OCI-LY1 (cell line): ENCODE results near the gene CCER1.

Experiments used
- H2AFZ ChIP-seq: fragments of 200-600 bp; sonication (generic), shearing (Covaris generic); 2 replicates; pipeline ENCODE4 v1.6.0; 2014; ENCODE audit warnings: antibody characterized with exemption, mild to moderate bottlenecking, low read length
- H3F3A ChIP-seq: fragments of 200-600 bp; sonication (generic), shearing (Covaris generic); 2 replicates; pipeline ENCODE4 v1.6.0; 2014; ENCODE audit warnings: mild to moderate bottlenecking, antibody characterized with exemption, low read length, moderate library complexity; ENCODE audit not compliant: insufficient read depth
- H3K27ac ChIP-seq: fragments of 200-600 bp; sonication (generic); 2 replicates; pipeline ENCODE4 v1.5.1; 2014; ENCODE audit warnings: low read length, mixed run types, mild to moderate bottlenecking, low read depth; ENCODE audit not compliant: poor library complexity, severe bottlenecking
- H3K27me3 ChIP-seq: fragments of 200-600 bp; sonication (generic); 2 replicates; pipeline ENCODE4 v1.6.0; 2014; ENCODE audit warnings: antibody characterized with exemption, mild to moderate bottlenecking, low read length, moderate library complexity; ENCODE audit not compliant: insufficient read depth
- H3K36me3 ChIP-seq: fragments of 200-600 bp; sonication (generic); 2 replicates; pipeline ENCODE4 v1.6.1; 2014; ENCODE audit warnings: mild to moderate bottlenecking, antibody characterized with exemption, low read length, moderate library complexity, mixed read lengths; ENCODE audit not compliant: insufficient read depth
- H3K4me1 ChIP-seq: fragments of 200-600 bp; sonication (generic); 2 replicates; pipeline ENCODE4 v1.5.1; 2014; ENCODE audit warnings: mild to moderate bottlenecking, low read length, moderate library complexity; ENCODE audit not compliant: insufficient read depth, severe bottlenecking
- H3K4me2 ChIP-seq: fragments of 200-600 bp; sonication (generic), shearing (Covaris generic); 2 replicates; pipeline ENCODE4 v1.6.1; 2014; ENCODE audit warnings: low read length
- H3K4me3 ChIP-seq: fragments of 200-600 bp; sonication (generic); 2 replicates; pipeline ENCODE4 v1.5.1; 2014; ENCODE audit warnings: low read length, low read depth, mild to moderate bottlenecking, mixed read lengths; ENCODE audit not compliant: poor library complexity, severe bottlenecking
- H3K79me2 ChIP-seq: fragments of 200-600 bp; shearing (Covaris generic); 2 replicates; pipeline ENCODE4 v1.6.1; 2016; ENCODE audit warnings: mixed run types, low read length, mixed read lengths; ENCODE audit not compliant: insufficient read depth
- H3K9ac ChIP-seq: fragments of 200-600 bp; sonication (generic), shearing (Covaris generic); 2 replicates; pipeline ENCODE4 v1.6.1; 2014; ENCODE audit warnings: mild to moderate bottlenecking, low read length, mixed read lengths
- H3K9me2 ChIP-seq: fragments of 200-600 bp; sonication (generic), shearing (Covaris generic); 2 replicates; pipeline ENCODE4 v1.6.1; 2014; ENCODE audit warnings: low read depth, mild to moderate bottlenecking, low read length, mixed read lengths
- H3K9me3 ChIP-seq: fragments of 200-600 bp; shearing (Covaris generic); 2 replicates; pipeline ENCODE4 v1.6.1; 2014; ENCODE audit warnings: low read length, mixed read lengths
- H4K20me1 ChIP-seq: fragments of 200-600 bp; sonication (generic), shearing (Covaris generic); 2 replicates; pipeline ENCODE4 v1.6.0; 2016; ENCODE audit warnings: mild to moderate bottlenecking, low read length; ENCODE audit not compliant: insufficient read depth
- EZH2 ChIP-seq: fragments of 200-600 bp; sonication (generic), shearing (Covaris generic); IDR thresholded peaks from 2 replicates; pipeline ENCODE4 v1.8.0; 2017; ENCODE audit warnings: borderline replicate concordance, mixed run types, mild to moderate bottlenecking, antibody characterized with exemption, low read length, moderate library complexity, mixed read lengths
- TF ChIP-seq, protein P1 (sequence below): fragments of 200-600 bp; sonication (generic), shearing (Covaris generic); IDR thresholded peaks from 2 replicates; pipeline ENCODE4 v1.5.1; 2017; ENCODE audit warnings: mild to moderate bottlenecking, antibody characterized with exemption, low read length, moderate library complexity, mixed read lengths

CCER1 gene

DNA sequence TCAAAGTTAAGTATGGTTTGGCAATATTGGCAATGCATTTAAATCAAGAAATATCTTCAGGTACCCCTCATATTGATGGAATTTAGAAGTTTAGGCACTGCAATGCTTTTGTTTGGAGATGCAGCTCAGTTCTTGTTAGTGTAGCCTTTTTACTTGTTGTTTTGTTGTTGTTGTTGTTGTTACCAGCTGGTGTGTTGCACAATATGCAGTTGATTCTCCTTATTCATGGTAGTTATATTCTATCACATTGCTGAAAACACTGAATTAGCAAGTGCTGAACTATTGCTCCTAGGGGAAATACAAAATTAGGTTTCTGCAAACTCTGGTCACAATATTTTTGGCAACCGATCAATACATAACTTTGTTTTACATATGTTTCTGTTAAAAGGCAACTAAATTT, 34.8 kb downstream of the CCER1 start:
- no peak overlapping the region for H3K9ac ChIP-seq
- no peaks in the 10 kb centered on the region for H3K9me3 ChIP-seq
- no peak overlapping the region for H2AFZ ChIP-seq
- H3K4me2 ChIP-seq: no peak overlapping the region
- H4K20me1 ChIP-seq: no peaks in the 10 kb centered on the region
- H3K27ac ChIP-seq: no peak overlapping the region
- H3K27me3 ChIP-seq: no peaks in the 10 kb centered on the region; the same call in 1 of the 2 replicates
- H3K4me3 ChIP-seq: no peak overlapping the region
- H3F3A ChIP-seq: no peaks in the 10 kb centered on the region
- H3K4me1 ChIP-seq: no peaks in the 10 kb centered on the region
- TF ChIP-seq, protein P1, sequence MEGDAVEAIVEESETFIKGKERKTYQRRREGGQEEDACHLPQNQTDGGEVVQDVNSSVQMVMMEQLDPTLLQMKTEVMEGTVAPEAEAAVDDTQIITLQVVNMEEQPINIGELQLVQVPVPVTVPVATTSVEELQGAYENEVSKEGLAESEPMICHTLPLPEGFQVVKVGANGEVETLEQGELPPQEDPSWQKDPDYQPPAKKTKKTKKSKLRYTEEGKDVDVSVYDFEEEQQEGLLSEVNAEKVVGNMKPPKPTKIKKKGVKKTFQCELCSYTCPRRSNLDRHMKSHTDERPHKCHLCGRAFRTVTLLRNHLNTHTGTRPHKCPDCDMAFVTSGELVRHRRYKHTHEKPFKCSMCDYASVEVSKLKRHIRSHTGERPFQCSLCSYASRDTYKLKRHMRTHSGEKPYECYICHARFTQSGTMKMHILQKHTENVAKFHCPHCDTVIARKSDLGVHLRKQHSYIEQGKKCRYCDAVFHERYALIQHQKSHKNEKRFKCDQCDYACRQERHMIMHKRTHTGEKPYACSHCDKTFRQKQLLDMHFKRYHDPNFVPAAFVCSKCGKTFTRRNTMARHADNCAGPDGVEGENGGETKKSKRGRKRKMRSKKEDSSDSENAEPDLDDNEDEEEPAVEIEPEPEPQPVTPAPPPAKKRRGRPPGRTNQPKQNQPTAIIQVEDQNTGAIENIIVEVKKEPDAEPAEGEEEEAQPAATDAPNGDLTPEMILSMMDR: no peak
- TF ChIP-seq EZH2: no peak
- no peaks in the 10 kb centered on the region for H3K36me3 ChIP-seq
- H3K9me2 ChIP-seq: no peaks in the 10 kb centered on the region
- no peaks in the 10 kb centered on the region for H3K79me2 ChIP-seq

DNA sequence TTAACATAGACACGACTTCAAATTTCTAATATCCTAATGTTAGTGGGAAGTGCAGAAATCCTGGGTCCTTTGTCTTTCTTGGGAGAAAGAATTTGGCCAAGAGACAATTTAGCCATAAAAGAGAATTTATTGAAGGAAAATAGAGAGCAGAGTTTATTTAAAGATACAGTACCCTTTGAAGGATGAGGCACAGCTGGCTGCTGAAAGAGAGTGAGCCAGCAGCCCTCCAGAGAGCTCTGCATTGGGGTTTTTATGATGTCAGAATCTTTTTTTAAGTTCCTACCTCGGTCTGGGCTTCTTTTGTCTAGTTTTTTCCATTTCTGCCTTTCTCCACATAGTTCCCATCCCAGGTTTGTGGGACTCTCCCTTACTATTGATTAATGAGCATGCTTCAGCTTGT, 37.5 kb downstream of the CCER1 start:
- Histone ChIP-seq H3K4me1 (no peaks in the 10 kb centered on the region), H3K79me2 (no peaks in the 10 kb centered on the region), H3K4me2 (no peak overlapping the region), H2AFZ (no peak overlapping the region), H3F3A (no peaks in the 10 kb centered on the region), H3K9ac (no peak overlapping the region), H3K36me3 (no peaks in the 10 kb centered on the region), H4K20me1 (no peaks in the 10 kb centered on the region), H3K27me3 (no peaks in the 10 kb centered on the region), H3K9me3 (no peaks in the 10 kb centered on the region), H3K9me2 (no peaks in the 10 kb centered on the region), H3K4me3 (no peak overlapping the region), H3K27ac (no peak overlapping the region)
- no peak for TF ChIP-seq EZH2
- TF ChIP-seq, protein P1: no peak

DNA sequence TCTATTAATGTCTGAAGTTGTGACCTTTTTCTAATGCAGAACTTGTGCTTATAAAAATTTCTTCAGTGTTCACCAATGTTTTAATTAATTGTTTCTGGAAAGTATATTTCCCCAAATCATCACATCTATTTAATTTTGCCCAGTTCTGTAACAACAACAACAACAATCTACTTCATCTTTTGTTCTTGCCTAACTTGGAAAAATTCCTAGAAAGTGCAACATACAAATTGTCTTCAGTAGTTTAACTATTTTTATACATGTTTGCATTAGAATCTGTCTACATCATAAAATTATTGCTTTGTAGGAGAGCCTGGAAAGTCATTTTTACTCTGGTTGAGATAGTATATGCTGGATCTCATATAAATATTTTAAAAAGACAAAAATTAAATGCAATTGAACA, 38.5 kb downstream of the CCER1 start:
- H4K20me1 ChIP-seq: no peaks in the 10 kb centered on the region

More for the DNA sequence above, 38.5 kb downstream of the CCER1 start:
- Histone ChIP-seq H3K9me3 (no peaks in the 10 kb centered on the region), H3K36me3 (no peaks in the 10 kb centered on the region), H3K4me3 (no peak overlapping the region), H3K4me2 (no peak overlapping the region), H3K9me2 (no peaks in the 10 kb centered on the region), H2AFZ (no peak overlapping the region), H3F3A (no peaks in the 10 kb centered on the region), H3K9ac (no peak overlapping the region), H3K79me2 (no peaks in the 10 kb centered on the region), H3K27me3 (no peaks in the 10 kb centered on the region), H3K27ac (no peak overlapping the region), H3K4me1 (no peaks in the 10 kb centered on the region)
- TF ChIP-seq EZH2: no peak
- TF ChIP-seq, protein P1: no peak
